Panc1 (cell line): ENCODE data around the gene OR11A1.

Experiments used
- POLR2AphosphoS5 ChIP-seq: IDR thresholded peaks from 2 replicates; pipeline ENCODE4 v1.6.1; 2012; ENCODE audit warnings: mild to moderate bottlenecking, low read depth, low read length, moderate library complexity
- TF ChIP-seq, protein P1 (sequence below): fragments of 450-650 bp; IDR thresholded peaks from 2 replicates; pipeline ENCODE4 v1.5.1; 2017; ENCODE audit warnings: mild to moderate bottlenecking
- TF ChIP-seq, protein P2 (sequence below), 2 experiments: IDR thresholded peaks; 2 replicates each; pipeline ENCODE4 v1.6.1; 2011 to 2012; ENCODE audit warnings: low read depth in 2 of 2, control low read depth in 1 of 2, low read length in 1 of 2, mild to moderate bottlenecking in 1 of 2, moderate library complexity in 1 of 2; ENCODE audit not compliant: insufficient read depth in 1 of 2

DNA sequence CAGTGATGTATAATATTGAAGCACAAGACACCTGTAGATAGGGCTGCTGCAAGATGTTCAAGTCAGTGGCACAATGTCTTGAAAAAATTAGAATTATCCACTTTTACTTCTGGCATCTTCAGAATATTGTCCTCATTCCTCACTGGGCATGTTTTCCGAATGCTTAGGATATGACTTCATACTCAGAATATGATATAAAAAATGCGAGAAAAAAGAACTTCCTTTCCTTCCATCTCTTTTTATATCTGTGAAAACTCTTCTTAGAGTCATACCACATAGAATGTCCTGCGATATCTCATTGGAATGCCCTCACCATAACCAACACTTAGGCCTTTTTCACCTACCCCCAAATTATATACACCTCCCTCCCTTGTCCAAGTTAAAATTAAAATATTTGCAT is 26.3 kb upstream of the OR11A1 start:
- TF ChIP-seq, protein P1, sequence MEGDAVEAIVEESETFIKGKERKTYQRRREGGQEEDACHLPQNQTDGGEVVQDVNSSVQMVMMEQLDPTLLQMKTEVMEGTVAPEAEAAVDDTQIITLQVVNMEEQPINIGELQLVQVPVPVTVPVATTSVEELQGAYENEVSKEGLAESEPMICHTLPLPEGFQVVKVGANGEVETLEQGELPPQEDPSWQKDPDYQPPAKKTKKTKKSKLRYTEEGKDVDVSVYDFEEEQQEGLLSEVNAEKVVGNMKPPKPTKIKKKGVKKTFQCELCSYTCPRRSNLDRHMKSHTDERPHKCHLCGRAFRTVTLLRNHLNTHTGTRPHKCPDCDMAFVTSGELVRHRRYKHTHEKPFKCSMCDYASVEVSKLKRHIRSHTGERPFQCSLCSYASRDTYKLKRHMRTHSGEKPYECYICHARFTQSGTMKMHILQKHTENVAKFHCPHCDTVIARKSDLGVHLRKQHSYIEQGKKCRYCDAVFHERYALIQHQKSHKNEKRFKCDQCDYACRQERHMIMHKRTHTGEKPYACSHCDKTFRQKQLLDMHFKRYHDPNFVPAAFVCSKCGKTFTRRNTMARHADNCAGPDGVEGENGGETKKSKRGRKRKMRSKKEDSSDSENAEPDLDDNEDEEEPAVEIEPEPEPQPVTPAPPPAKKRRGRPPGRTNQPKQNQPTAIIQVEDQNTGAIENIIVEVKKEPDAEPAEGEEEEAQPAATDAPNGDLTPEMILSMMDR, result no peak
- TF ChIP-seq POLR2AphosphoS5, result no peak
- TF ChIP-seq, protein P2, sequence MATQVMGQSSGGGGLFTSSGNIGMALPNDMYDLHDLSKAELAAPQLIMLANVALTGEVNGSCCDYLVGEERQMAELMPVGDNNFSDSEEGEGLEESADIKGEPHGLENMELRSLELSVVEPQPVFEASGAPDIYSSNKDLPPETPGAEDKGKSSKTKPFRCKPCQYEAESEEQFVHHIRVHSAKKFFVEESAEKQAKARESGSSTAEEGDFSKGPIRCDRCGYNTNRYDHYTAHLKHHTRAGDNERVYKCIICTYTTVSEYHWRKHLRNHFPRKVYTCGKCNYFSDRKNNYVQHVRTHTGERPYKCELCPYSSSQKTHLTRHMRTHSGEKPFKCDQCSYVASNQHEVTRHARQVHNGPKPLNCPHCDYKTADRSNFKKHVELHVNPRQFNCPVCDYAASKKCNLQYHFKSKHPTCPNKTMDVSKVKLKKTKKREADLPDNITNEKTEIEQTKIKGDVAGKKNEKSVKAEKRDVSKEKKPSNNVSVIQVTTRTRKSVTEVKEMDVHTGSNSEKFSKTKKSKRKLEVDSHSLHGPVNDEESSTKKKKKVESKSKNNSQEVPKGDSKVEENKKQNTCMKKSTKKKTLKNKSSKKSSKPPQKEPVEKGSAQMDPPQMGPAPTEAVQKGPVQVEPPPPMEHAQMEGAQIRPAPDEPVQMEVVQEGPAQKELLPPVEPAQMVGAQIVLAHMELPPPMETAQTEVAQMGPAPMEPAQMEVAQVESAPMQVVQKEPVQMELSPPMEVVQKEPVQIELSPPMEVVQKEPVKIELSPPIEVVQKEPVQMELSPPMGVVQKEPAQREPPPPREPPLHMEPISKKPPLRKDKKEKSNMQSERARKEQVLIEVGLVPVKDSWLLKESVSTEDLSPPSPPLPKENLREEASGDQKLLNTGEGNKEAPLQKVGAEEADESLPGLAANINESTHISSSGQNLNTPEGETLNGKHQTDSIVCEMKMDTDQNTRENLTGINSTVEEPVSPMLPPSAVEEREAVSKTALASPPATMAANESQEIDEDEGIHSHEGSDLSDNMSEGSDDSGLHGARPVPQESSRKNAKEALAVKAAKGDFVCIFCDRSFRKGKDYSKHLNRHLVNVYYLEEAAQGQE (IDR thresholded peaks at IDR 0.05; ENCODE audit: insufficient read depth in 1 of 2, low read depth in 2 of 2, low read length in 1 of 2), result no peak
